NCI-H1092 (cell line): Measurements from ENCODE around the gene PPM1E.

ENCODE experiments used
- DNase-seq: peaks from one replicate; lab custom pipeline; 2025; lab: John Stamatoyannopoulos, UW

The PPM1E gene

DNA sequence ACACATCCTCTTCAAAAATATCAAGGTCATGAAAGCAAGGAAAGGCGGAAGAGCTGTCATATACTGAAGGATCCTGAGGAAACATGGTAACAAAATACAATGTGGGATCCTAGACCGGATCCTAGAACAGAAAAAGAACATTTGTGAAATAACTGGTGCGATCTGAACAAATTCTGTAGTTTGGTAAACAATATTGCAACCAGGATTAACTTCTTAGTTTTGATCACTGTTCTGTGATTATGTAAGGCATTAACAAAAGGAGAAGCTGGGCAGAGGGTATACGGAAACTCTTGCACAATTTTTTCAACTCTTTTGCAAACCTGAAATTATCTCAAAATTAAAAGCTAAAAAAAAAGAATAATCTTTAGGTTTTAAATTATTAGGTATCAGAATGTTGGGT, 241.3 kb downstream of the PPM1E start:
- DNase-seq, result no peak

DNA sequence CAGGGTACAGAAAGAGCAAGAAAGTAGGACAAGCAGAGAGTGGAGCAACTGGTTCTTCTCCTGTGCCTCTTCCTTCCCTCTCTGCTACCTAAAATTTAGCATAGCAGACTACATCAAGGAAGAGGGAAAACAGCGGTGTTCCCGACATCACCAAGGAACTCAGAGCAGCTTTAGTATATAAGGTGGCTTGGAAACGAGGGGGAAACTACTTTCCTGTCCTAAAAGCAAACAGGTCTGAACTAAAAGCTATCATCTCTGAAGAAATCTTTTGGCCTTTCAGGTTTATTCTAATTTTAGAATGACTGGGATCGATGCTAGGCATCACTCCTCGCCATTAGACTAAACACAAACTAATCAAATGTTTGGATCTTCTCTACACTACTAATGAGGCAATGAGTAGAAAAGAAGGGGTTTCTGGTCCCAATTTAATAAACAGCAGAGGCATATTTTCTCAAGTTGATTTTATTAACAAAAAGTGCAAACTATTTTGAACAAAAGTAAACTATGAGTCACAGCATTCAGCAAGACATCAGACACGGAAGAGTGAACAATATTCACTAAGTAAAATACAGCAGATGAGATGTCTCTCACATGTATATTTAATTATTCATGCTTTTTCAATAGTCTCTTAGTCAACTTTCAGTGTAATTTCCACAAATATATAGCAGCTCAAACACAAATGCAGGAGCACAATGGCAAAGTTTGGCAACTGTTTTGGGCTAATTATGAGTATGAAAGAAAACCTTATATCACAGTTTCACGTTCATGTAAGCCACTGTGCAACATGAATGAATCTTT, 242.3 kb downstream of the PPM1E start:
- no peak for DNase-seq

DNA sequence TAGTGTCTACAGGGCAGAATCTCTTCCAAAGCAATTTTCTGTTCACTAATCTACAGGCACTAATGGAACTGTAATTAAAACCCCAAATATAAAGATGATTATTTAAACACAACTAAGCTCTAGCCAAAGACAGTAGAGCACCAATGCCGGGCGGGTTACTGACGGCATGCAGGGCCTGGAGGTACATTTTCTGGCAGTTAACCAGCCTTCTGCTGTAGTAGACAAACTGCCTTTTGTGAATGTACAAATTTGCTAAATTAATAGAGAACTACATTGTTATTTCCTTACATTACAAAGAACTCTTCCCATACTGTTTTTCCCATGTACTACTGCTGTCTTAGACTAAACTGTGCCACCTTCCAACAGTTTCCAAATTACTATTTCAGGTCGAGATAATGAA, 243.2 kb downstream of the PPM1E start:
- no peak for DNase-seq

DNA sequence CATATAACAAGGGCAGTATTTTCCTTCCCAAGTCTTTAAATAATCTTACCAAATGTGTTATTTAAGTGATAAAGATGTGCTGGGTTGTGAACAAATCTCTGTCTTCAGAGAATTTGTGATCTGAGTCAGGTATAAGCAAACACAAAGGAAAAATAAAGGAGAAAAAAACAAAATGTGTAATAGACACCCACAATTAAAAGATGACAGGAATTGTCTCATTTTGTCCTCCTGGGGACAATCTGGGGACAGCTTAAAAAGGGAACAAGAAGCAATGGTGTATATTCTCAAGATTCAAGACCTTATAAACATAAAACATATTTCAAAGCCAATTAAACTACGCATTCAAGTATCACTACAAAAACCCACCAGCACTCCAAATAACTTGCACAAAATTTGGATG, 243.8 kb downstream of the PPM1E start:
- DNase-seq, result no peak

DNA sequence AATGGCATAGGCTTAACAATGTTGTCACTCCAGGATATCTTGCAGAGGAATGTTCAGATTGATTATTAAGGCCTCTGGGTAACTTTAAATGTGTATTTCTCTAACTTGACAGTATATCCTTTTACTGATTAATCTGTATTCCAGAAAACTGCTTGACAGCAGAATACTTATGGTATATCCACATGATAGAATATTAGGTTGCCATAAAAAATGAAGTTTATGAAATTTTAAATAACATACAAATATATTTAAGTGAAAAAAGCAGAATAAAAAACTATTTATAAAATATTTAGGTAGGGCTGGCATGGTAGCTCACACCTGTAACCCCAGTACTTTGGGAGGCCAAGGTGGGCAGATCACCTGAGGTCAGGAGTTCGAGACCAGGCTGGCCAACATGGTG, 244.4 kb downstream of the PPM1E start:
- no peak for DNase-seq

DNA sequence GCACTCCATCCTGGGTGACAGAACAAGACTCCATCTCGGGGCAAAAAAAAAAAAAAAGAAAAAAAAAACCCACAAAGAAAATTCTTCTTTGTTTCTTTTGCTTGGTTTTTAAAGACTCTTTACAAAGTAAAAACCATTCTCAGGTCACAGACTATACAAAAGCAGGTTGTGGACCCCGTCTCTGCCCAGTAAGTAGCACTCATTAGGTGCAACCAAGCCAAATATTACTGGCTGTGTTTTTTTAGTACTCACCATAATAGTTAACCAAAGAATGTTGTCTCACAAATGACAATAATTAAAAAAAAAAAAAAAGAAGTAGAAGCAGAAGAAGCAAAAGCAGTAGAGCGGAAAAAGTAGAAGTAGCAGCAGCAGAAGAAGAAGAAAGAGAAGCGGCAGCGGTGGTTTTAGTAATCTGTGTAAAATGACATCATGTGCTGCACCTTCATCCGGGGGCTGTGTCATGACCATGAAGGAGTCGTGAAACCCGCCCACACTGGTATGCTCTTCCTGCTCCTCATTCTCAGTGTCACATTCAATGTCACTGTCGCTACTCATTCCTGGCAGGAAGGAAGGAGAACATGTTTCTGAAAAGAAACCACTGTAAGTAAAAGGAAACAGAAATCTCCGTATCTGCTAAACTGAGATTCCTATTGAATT, 245.6 kb downstream of the PPM1E start:
- DNase-seq, result no peak

DNA sequence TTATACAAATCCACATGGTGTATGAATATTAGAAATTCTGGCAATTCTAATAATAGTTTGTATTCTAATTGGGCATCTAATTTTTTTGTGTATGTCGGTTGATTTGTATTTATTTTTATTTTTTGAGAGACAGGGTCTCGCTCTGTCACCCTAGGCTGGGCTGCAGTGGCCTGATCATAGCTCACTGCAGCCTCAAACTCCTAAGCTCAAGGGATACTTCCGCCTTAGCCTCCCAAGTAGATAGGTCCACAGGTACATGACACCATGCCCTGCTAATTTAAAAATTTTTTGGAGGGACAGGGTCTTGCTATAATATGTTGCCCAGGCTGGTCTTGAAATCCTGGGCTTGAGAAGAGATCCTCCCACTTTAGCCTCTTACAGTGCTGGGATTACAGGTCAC, 246.5 kb downstream of the PPM1E start:
- DNase-seq, result no peak

DNA sequence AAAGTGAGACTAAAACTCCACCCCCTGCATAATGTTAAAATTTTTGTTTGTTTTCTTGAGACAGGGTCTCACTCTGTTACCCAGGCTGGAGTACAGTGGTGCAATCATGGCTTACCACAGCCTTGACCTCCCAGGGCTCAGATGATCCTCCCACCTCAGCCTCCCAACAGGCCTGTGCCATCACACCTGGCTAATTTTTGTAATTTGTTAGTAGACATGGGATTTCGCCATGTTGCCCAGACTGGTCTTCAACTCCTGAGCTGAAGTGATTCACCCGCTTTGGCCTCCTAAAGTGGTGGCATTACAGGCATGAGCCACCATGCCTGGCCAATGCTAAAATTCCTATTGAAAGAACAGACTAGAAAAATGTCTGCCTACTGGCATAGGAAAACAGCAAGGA, 247.2 kb downstream of the PPM1E start:
- DNase-seq, result no peak

DNA sequence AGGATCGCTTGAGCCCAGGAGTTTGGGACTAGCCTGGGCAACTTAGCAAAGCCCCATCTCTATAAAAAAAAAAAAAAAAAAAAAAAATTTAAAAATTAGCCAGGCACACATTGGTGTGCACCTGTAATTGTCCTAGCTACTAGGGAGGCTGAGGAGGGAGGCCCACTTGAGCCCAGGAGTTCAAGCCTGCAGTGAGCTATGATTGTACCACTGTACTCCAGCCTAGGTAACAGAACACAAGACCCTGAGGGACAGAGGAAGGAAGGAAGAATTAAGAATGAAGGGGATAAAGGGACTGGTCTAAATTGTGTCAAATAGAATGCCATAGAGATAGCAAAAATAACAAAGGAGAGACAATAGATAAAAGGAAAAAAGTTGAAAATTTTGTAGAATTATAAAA, 248.2 kb downstream of the PPM1E start:
- DNase-seq, result no peak

DNA sequence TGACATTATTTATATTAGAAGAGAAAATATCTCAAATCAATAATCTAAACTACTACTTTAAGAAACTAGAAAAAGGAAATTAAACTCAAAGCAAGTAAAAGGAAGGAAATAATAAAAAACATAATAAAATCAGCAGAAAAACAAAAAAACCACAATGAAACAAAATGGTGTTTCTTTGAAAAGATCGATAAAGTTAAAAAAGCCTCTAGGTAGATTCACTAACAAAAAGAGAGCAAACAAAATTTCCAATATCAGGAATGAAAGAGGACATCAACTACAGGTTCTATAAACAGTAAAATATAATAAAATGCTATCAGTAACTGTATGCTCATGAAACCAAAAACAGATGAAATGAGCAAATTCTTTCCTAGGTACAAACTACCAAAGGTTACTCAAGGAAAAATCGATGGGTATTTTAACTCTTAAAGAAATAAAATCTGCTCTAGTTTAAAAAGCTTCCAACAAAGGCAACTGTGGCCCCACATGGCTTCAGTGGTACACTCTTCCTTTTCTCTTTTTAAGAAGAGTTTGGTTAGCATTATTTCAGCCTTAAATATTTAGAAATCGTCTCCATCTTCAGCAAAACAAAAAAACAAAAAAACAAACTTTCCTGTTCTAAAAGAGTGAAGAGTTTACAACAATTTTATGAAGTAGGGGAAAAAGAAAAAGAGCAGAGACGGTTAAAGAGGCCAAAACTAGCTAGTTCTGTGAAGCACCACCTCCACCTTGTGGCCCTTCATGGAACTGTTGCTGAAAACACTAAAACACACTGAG, 248.9 kb downstream of the PPM1E start:
- peak; percentile 31 for DNase-seq

DNA sequence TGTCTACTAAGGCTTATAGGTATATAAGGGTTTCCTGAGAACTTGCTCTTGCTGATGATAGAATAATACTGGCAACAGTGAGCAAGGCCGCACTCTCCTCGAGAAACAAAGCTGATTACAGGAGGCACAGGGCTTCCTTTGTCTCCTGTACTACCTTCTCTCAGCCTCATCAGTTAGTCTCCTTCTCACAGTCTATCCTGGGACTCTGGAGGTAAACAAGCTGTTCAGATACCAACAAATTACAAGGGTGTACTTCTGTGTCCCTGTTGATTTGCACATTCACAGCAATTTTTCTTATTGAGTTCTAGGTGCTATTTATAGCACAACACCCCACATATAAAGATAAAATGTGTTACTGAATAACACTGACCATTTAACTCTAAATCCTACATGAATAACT, 252.3 kb downstream of the PPM1E start:
- DNase-seq, result no peak

DNA sequence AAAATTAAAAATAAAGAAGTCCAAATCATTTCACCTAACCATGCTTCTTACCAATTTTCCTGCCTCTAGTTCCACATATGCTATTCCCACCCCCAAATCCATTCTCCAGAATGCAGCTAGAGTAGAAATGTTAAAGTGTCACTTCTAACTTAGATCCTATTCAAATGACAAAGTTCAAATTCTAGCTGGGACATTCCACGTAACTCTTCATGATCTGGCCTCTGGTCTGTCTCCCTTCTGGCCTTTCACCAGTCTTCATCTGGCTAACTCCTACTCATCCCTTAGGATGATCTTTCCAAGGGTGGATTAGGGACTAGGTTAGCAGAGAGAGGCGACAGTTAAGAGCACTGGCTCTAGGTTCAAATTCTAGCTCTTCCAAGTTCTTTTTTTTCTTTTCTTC, 253.1 kb downstream of the PPM1E start:
- DNase-seq, result no peak

DNA sequence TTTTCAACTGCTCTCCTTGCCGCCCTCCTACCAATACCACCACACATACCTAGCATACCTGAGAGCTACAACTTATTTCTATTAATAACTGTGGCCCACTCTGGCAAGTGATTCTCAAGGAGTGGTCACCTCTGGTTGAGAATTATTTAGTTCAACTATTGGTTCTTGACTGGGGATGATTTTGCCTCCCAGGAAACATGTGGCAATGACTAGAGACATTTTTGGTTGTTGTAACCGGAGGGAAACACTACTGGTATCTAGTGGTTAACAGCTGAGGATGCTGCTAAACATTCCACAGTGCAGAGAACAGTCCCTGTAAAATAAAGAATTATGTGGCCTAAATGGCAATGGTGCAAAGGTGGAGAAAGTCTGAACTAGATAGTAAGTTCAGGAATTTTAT, 254.4 kb downstream of the PPM1E start:
- no peak for DNase-seq

DNA sequence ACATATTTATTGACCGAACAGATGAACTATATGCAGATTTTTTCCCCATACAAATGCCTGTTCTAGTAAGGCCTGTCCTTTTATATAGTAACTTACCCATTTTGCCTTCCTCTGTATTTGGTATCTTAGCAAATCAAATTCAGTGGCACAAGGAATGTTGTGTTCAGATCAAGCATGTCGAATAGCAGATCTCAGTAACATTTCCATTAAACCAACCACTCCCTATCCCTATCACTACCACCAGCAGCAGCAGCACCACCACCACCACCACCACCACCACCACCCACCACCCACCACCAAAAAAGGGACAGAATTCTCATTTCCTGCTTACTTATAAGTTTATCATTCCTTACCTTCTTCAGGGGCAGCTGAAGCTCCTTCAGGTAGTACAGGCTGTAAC, 256.3 kb downstream of the PPM1E start:
- DNase-seq, result no peak

DNA sequence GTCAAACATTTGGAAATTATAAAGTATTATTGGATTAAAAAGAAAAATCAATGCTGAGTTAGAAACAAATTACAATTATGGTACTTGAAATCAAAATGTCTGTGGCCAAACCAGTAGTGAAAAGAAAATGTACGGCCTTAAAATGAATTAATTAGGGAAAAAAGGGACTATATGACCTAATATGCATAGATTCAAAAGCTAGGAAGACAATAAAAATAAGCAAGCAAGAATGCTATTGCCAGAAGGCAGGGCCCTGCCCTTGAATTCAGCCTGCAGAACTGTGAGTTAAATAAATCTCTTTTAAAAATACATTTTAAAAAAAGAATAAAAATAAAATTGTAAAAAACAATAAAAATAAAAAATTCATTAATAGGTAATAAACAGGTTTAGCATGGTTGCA, 262.4 kb downstream of the PPM1E start:
- DNase-seq, result no peak

DNA sequence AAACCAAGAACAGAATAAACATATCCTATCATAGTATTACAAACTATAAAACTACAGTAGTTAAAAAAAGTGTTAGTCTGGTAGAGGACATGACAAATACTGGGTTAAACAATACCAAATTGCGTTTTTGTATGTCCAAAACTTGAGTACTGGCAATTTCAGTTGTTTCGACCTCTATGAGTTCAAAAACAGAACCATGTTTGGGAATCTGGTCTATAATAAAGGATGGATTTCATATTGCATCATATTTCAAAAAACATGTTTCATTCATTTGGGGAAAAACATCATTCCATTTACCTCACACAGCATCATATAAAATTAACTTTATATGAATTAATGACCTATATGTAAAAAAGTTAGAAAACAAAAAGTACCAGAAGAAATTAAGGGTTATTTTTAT, 269.3 kb downstream of the PPM1E start:
- no peak for DNase-seq

DNA sequence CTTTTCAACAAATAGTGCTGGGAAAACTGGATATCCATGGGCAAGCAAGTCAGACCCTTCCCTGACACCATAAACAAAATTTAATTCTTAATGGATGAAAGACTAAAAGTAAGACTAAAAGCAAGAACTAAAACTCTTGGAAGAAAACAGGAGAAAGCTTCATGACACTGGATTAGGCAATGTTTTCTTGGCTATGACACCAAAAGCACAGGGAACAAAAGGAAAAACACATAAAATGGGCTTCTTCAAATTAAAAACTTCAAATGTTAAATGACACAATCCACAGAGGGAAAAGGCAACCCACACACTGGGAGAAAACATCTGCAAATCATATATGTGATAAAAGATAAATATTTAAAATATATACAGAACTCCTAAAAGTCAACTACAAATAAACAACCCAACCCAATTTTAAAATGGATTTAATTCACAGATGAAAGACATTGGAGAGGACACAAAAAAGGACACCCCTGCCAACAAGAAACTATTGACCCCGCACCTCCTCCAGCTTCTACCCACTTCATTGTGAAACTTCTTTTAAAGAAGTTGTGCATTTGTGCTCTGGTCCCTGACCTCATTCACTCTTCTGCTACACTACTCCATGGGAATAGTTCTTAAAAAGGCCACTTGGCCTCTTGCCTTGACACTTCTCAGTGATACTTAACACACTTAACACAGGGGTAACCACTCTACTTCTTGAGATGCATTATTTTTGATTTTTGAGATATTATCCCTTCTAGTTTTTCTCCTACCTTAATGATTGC, 270.7 kb downstream of the PPM1E start:
- DNase-seq, result no peak

DNA sequence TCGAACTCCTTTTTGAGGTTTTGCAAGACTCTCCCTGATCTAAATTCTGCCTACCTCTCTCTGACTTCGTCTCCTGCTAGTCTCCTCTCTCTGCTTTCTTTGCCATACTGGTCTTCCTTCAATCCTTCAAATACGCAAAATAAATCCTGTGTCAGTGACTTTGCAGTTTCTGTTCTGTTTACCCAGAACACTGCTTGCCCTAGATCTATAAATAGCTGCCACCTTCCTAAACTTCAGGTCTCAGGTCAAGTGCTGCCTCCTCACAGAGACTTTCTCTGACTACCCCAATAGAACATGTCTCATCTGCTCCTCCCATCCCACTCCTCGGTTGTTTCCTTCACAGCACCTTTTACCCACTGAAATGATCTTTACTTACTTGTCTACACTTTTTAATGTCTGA, 272.1 kb downstream of the PPM1E start:
- DNase-seq, result no peak

DNA sequence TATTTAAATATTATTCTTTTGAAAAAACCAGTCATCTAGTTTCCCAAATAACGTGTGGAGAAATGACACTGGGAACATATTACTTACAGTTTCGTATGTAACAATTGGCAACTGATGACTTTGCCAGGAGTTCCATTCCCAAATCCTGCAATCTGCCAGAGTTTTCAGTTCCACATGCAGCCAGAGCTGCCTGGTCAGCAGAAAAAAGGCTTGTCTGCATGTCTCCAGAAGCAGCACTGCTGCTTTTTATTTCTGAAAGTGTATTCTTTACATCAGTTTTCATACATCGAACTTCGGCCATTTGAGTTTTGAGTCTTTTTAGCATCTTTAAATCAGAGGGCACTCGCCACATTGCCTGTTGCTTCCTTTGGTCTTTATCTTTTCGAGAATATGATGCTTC, 272.7 kb downstream of the PPM1E start:
- DNase-seq, result no peak

DNA sequence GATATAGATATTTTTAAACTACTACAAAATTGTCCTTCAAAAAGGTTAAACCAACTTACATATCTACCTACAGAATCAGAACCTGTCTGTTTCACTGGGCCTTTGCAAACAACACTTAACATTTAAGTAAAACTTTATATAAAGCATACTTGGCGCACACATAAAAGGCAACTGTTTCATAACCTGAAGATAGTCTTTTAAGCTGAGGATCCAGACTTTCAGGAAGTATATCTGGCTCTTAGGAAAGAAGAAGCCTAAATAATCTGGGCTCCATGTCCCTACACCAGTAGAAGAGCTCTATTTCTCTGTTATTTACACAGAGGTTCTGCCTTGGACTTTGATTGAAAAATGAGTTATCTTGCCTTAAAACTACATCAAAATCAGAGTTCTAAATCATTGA, 275.2 kb downstream of the PPM1E start:
- no peak for DNase-seq
